Measurements from ENCODE around the gene EPHB3.

Gene EPHB3

GRCh38 chr3:184630861-184631471 lies 69.4 kb downstream of the EPHB3 start:
- no peak for DNase-seq

DNA sequence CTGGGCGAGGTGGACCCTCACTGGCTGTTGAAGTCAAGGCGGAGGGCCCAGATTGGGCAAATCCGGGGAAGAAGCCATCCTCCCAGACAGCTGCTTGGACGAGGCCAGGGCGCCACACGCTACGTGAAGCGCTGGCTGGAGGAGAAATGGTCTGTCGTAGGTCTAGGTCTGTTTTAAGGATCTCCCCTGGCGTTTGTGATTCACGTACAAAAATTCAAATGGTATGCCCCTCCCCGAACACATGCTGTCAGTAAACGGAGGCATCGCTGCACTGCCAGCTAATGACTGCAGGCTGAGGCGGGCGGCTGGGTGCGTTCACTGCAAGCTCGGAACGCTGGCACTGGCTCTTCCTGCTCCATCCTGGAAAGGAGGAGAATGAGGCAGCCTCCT lies 69.9 kb downstream of the EPHB3 start:
- no peak for DNase-seq
